NCI-H526 (cell line): Measurements from ENCODE around the gene ATP2A3.

Source experiments
- DNase-seq, 2 experiments: peaks; one replicate each; lab custom pipeline; 2025; lab: John Stamatoyannopoulos, UW

Gene ATP2A3

GRCh38 chr17:3973495-3974137 is 9.4 kb upstream of the ATP2A3 start:
- no peak for DNase-seq

- DNase-seq: no peak
Measured at GRCh38 chr17:3972931-3973330, 8.7 kb upstream of the ATP2A3 start.

- peak in 1 of 2 experiments; percentile 33 for DNase-seq
Measured at GRCh38 chr17:3972281-3972731, 8.1 kb upstream of the ATP2A3 start.

- DNase-seq: no peak
Measured at GRCh38 chr17:3970668-3971067, 6.4 kb upstream of the ATP2A3 start.

- no peak for DNase-seq
Measured at GRCh38 chr17:3969963-3970362, 5.7 kb upstream of the ATP2A3 start.

- no peak for DNase-seq
Measured at GRCh38 chr17:3968886-3969524, 4.8 kb upstream of the ATP2A3 start.

GRCh38 chr17:3968015-3968414 is 3.8 kb upstream of the ATP2A3 start:
- no peak for DNase-seq

GRCh38 chr17:3966720-3967363 is 2.6 kb upstream of the ATP2A3 start:
- DNase-seq: peak in 1 of 2 experiments; percentile 30

GRCh38 chr17:3965118-3965800 is 1.0 kb upstream of the ATP2A3 start:
- peak; percentile 63 to 81 for DNase-seq

- DNase-seq: peak in 1 of 2 experiments; percentile 44
Measured at GRCh38 chr17:3963237-3964201, 718 bp downstream of the ATP2A3 start.

GRCh38 chr17:3962965-3963236 is 1.3 kb downstream of the ATP2A3 start:
- no peak for DNase-seq

- peak in 1 of 2 experiments; percentile 9 for DNase-seq
Measured at GRCh38 chr17:3962217-3962964, 1.8 kb downstream of the ATP2A3 start.

- DNase-seq: peak; percentile 81 to 89
Measured at GRCh38 chr17:3961564-3962047, 2.6 kb downstream of the ATP2A3 start.

GRCh38 chr17:3960764-3961163 is 3.5 kb downstream of the ATP2A3 start:
- DNase-seq: peak in 1 of 2 experiments; percentile 30

GRCh38 chr17:3959921-3960601 is 4.2 kb downstream of the ATP2A3 start:
- DNase-seq: peak in 1 of 2 experiments; percentile 14

- DNase-seq: peak; percentile 35 to 74
Measured at GRCh38 chr17:3959295-3959899, 4.8 kb downstream of the ATP2A3 start.

- no peak for DNase-seq
Measured at GRCh38 chr17:3957735-3958599, 6.3 kb downstream of the ATP2A3 start.

GRCh38 chr17:3956983-3957382 is 7.3 kb downstream of the ATP2A3 start:
- DNase-seq: peak in 1 of 2 experiments; percentile 29
